IgD-negative memory B cell (primary cell): ENCODE measurements around the gene STEAP4. TPM values are rescaled to one million over a fixed set of nuclear protein-coding genes. Genes with fewer than 3 reads are reported as not detected.

Experiments
- H3K27ac Mint-ChIP-seq, 3 donors: one replicate each; pipeline ENCODE4 v1.8.0; 2020 to 2022; ENCODE audit warnings: mild to moderate bottlenecking in 3 of 3, mixed read lengths in 3 of 3, moderate library complexity in 1 of 3
- H3K27me3 Mint-ChIP-seq: one replicate; pipeline ENCODE4 v1.8.0; 2021; ENCODE audit warnings: mixed read lengths
- H3K36me3 Mint-ChIP-seq: one replicate; pipeline ENCODE4 v1.8.0; 2020; ENCODE audit warnings: mild to moderate bottlenecking, mixed read lengths
- H3K4me1 Mint-ChIP-seq, 3 donors: one replicate each; pipeline ENCODE4 v1.8.0; 2020 to 2022; ENCODE audit warnings: mixed read lengths in 3 of 3, mild to moderate bottlenecking in 1 of 3
- H3K4me3 Mint-ChIP-seq, 4 donors: one replicate each; pipeline ENCODE4 v1.8.0; 2020 to 2022; ENCODE audit warnings: mild to moderate bottlenecking in 4 of 4, mixed read lengths in 4 of 4, moderate library complexity in 3 of 4
- H3K9me3 Mint-ChIP-seq, 3 donors: one replicate each; pipeline ENCODE4 v1.8.0; 2020 to 2021; ENCODE audit warnings: mixed read lengths in 3 of 3, mild to moderate bottlenecking in 1 of 3
- polyA plus RNA-seq: library from polyadenylated mRNA; unstranded; fragments of 300-500 nt; fragmentation: Illumina TruSeq; gene quantifications from one replicate; pipeline ENCODE4 v1.2.3, GENCODE V29; 2021

The STEAP4 gene
- polyA plus RNA-seq, 1 donor from 2014 or later, result 0.09 TPM

GRCh38 chr7:88324699-88325098 is 18.0 kb upstream of the STEAP4 start:
- peaks cover 1% of the 10 kb centered on the region for H3K27me3 Mint-ChIP-seq
- no peak overlapping the region for H3K4me3 Mint-ChIP-seq
- no peak overlapping the region for H3K27ac Mint-ChIP-seq
- peaks cover 0 to 6% (median 4%) of the 10 kb centered on the region in 3 donors for H3K4me1 Mint-ChIP-seq
- no peaks in the 10 kb centered on the region for H3K9me3 Mint-ChIP-seq
- no peaks in the 10 kb centered on the region for H3K36me3 Mint-ChIP-seq

GRCh38 chr7:88322151-88322550 is 15.5 kb upstream of the STEAP4 start:
- H3K4me1 Mint-ChIP-seq, result peaks cover 0 to 6% (median 4%) of the 10 kb centered on the region in 3 donors
- H3K27me3 Mint-ChIP-seq, result peaks cover 1% of the 10 kb centered on the region
- H3K9me3 Mint-ChIP-seq, result no peaks in the 10 kb centered on the region
- peak overlapping the region in 1 of 3 donors; percentile 67 for H3K27ac Mint-ChIP-seq
- H3K36me3 Mint-ChIP-seq, result no peaks in the 10 kb centered on the region
- H3K4me3 Mint-ChIP-seq, result peak overlapping the region in 1 of 4 donors; percentile 25

GRCh38 chr7:88321694-88322093 is 15.0 kb upstream of the STEAP4 start:
- peaks cover 1% of the 10 kb centered on the region for H3K27me3 Mint-ChIP-seq
- H3K4me1 Mint-ChIP-seq, result peaks cover 0 to 6% (median 4%) of the 10 kb centered on the region in 3 donors
- H3K36me3 Mint-ChIP-seq, result no peaks in the 10 kb centered on the region
- no peak overlapping the region for H3K27ac Mint-ChIP-seq
- H3K4me3 Mint-ChIP-seq, result no peak overlapping the region
- H3K9me3 Mint-ChIP-seq, result no peaks in the 10 kb centered on the region

- peaks cover 0 to 3% (median 2%) of the 10 kb centered on the region in 3 donors for H3K9me3 Mint-ChIP-seq
- no peaks in the 10 kb centered on the region for H3K36me3 Mint-ChIP-seq
- H3K4me1 Mint-ChIP-seq, result peaks cover 2 to 11% (median 9%) of the 10 kb centered on the region in 3 donors
- no peak overlapping the region for H3K4me3 Mint-ChIP-seq
- no peak overlapping the region for H3K27ac Mint-ChIP-seq
- H3K27me3 Mint-ChIP-seq, result peaks cover 3% of the 10 kb centered on the region
These were observed 11.5 kb upstream of the STEAP4 start for GRCh38 chr7:88318196-88318595.

GRCh38 chr7:88317422-88317821 is 10.7 kb upstream of the STEAP4 start:
- H3K4me3 Mint-ChIP-seq, result no peak overlapping the region
- peaks cover 2 to 9% (median 9%) of the 10 kb centered on the region in 3 donors for H3K4me1 Mint-ChIP-seq
- H3K27me3 Mint-ChIP-seq, result peaks cover 2% of the 10 kb centered on the region
- H3K9me3 Mint-ChIP-seq, result peaks cover 0 to 3% (median 2%) of the 10 kb centered on the region in 3 donors
- no peaks in the 10 kb centered on the region for H3K36me3 Mint-ChIP-seq
- no peak overlapping the region for H3K27ac Mint-ChIP-seq

- Mint-ChIP-seq H3K36me3 (no peaks in the 10 kb centered on the region), H3K4me3 (no peak overlapping the region), H3K27ac (no peak overlapping the region), H3K27me3 (peaks cover 2% of the 10 kb centered on the region), H3K4me1 (peaks cover 0 to 9% (median 6%) of the 10 kb centered on the region in 3 donors), H3K9me3 (peaks cover 0 to 3% (median 2%) of the 10 kb centered on the region in 3 donors)
These were observed 9.8 kb upstream of the STEAP4 start for GRCh38 chr7:88316456-88316855.

- Mint-ChIP-seq H3K27me3 (peaks cover 2% of the 10 kb centered on the region), H3K36me3 (no peaks in the 10 kb centered on the region), H3K27ac (no peak overlapping the region), H3K4me3 (no peak overlapping the region), H3K9me3 (peaks cover 0 to 3% (median 2%) of the 10 kb centered on the region in 3 donors), H3K4me1 (peaks cover 0 to 9% (median 6%) of the 10 kb centered on the region in 3 donors)
These were observed 8.8 kb upstream of the STEAP4 start for GRCh38 chr7:88315522-88315921.

GRCh38 chr7:88314061-88314491 is 7.4 kb upstream of the STEAP4 start:
- Mint-ChIP-seq H3K27me3 (peaks cover 2% of the 10 kb centered on the region), H3K27ac (no peak overlapping the region), H3K9me3 (peaks cover 0 to 3% (median 2%) of the 10 kb centered on the region in 3 donors), H3K4me1 (peaks cover 0 to 9% (median 6%) of the 10 kb centered on the region in 3 donors), H3K4me3 (no peak overlapping the region), H3K36me3 (no peaks in the 10 kb centered on the region)

GRCh38 chr7:88312061-88312663 is 5.5 kb upstream of the STEAP4 start:
- Mint-ChIP-seq H3K27me3 (peaks cover 7% of the 10 kb centered on the region), H3K36me3 (no peaks in the 10 kb centered on the region), H3K9me3 (peaks cover 0 to 3% (median 2%) of the 10 kb centered on the region in 3 donors), H3K4me1 (peaks cover 0 to 9% (median 6%) of the 10 kb centered on the region in 3 donors), H3K27ac (no peak overlapping the region), H3K4me3 (no peak overlapping the region)

GRCh38 chr7:88311675-88312036 is 5.0 kb upstream of the STEAP4 start:
- Mint-ChIP-seq H3K36me3 (no peaks in the 10 kb centered on the region), H3K4me1 (peaks cover 0 to 9% (median 6%) of the 10 kb centered on the region in 3 donors), H3K27ac (no peak overlapping the region), H3K27me3 (peaks cover 12% of the 10 kb centered on the region), H3K4me3 (no peak overlapping the region), H3K9me3 (peaks cover 0 to 3% (median 2%) of the 10 kb centered on the region in 3 donors)

GRCh38 chr7:88310956-88311674 is 4.4 kb upstream of the STEAP4 start:
- Mint-ChIP-seq H3K9me3 (peaks cover 0 to 2% (median 0%) of the 10 kb centered on the region in 3 donors), H3K27ac (no peak overlapping the region)

GRCh38 chr7:88309819-88310218 is 3.1 kb upstream of the STEAP4 start:
- H3K27me3 Mint-ChIP-seq, result peaks cover 13% of the 10 kb centered on the region
- H3K27ac Mint-ChIP-seq, result no peak overlapping the region
- no peaks in the 10 kb centered on the region for H3K36me3 Mint-ChIP-seq
- no peaks in the 10 kb centered on the region for H3K9me3 Mint-ChIP-seq
- H3K4me3 Mint-ChIP-seq, result no peak overlapping the region
- H3K4me1 Mint-ChIP-seq, result peaks cover 0 to 6% (median 5%) of the 10 kb centered on the region in 3 donors

More at GRCh38 chr7:88310956-88311674, 4.4 kb upstream of the STEAP4 start:
- peaks cover 0 to 9% (median 7%) of the 10 kb centered on the region in 3 donors for H3K4me1 Mint-ChIP-seq
- H3K4me3 Mint-ChIP-seq, result no peak overlapping the region
- H3K36me3 Mint-ChIP-seq, result no peaks in the 10 kb centered on the region
- peaks cover 13% of the 10 kb centered on the region for H3K27me3 Mint-ChIP-seq

GRCh38 chr7:88307823-88308222 is 1.1 kb upstream of the STEAP4 start:
- Mint-ChIP-seq H3K27ac (no peak overlapping the region), H3K36me3 (no peaks in the 10 kb centered on the region), H3K9me3 (no peaks in the 10 kb centered on the region), H3K4me3 (no peak overlapping the region), H3K27me3 (peaks cover 13% of the 10 kb centered on the region), H3K4me1 (peaks cover 0 to 2% (median 0%) of the 10 kb centered on the region in 3 donors)

GRCh38 chr7:88307412-88307811 is 718 bp upstream of the STEAP4 start:
- Mint-ChIP-seq H3K36me3 (no peaks in the 10 kb centered on the region), H3K4me3 (peak overlapping the region in 1 of 4 donors; percentile 44), H3K27ac (no peak overlapping the region), H3K4me1 (peaks cover 0 to 2% (median 0%) of the 10 kb centered on the region in 3 donors), H3K27me3 (peaks cover 13% of the 10 kb centered on the region), H3K9me3 (no peaks in the 10 kb centered on the region)

- peaks cover 13% of the 10 kb centered on the region for H3K27me3 Mint-ChIP-seq
- H3K4me1 Mint-ChIP-seq, result peaks cover 0 to 2% (median 0%) of the 10 kb centered on the region in 3 donors
- H3K27ac Mint-ChIP-seq, result no peak overlapping the region
- no peak overlapping the region for H3K4me3 Mint-ChIP-seq
- H3K9me3 Mint-ChIP-seq, result no peaks in the 10 kb centered on the region
- H3K36me3 Mint-ChIP-seq, result no peaks in the 10 kb centered on the region
These were observed 1.6 kb downstream of the STEAP4 start for GRCh38 chr7:88305044-88305443.
